H1 (cell line): ENCODE data around the gene CEP41. TPM values are rescaled to one million over a fixed set of nuclear protein-coding genes. Genes with fewer than 3 reads are reported as not detected.

Experiments used
- CTCF ChIA-PET: fragments of 300-600 bp; sonication (Branson Sonifier 250); formaldehyde crosslinking; loops from one replicate; lab custom pipeline; 2021; ENCODE audit not compliant: partially characterized antibody; lab: Charles Lee
- POLR2A ChIA-PET: fragments of 300-600 bp; sonication (Branson Sonifier 250); formaldehyde crosslinking; loops from one replicate; lab custom pipeline; 2021; ENCODE audit warnings: inconsistent platforms; ENCODE audit not compliant: partially characterized antibody; lab: Charles Lee
- DNase-seq, 2 experiments: peaks; one replicate each; pipeline versions ENCODE4 v3.0.0 to v3.0.0-alpha.2; 2010 to 2022; ENCODE audit warnings: low spot score in 2 of 2, low read depth in 1 of 2, mixed read lengths in 1 of 2
- FAIRE-seq: peaks from 2 replicates; lab custom pipeline; 2011; peaks lifted over from hg19 to GRCh38; lab: Jason Lieb, UNC
- H2AFZ ChIP-seq: 2 replicates; pipeline ENCODE4 v1.8.1; 2012; ENCODE audit warnings: low read length, inconsistent platforms
- H2AK5ac ChIP-seq: 2 replicates; pipeline ENCODE4 v1.6.1; 2013; ENCODE audit warnings: low read depth, low read length
- H2BK120ac ChIP-seq: replicated peaks from 2 replicates; pipeline ENCODE3; 2013; ENCODE audit warnings: low read depth, low read length, inconsistent platforms
- H2BK12ac ChIP-seq: 2 replicates; pipeline ENCODE4 v1.6.1; 2013; ENCODE audit warnings: low read depth, low read length
- H2BK15ac ChIP-seq: 2 replicates; pipeline ENCODE4 v1.6.1; 2013; ENCODE audit warnings: low read length
- H2BK20ac ChIP-seq: 2 replicates; pipeline ENCODE4 v1.6.1; 2013; ENCODE audit warnings: low read length
- H2BK5ac ChIP-seq: 2 replicates; pipeline ENCODE4 v1.6.1; 2013; ENCODE audit warnings: low read depth, low read length
- H3K14ac ChIP-seq: 2 replicates; pipeline ENCODE4 v1.6.1; 2013; ENCODE audit warnings: inconsistent platforms; ENCODE audit not compliant: insufficient read length
- H3K18ac ChIP-seq: 2 replicates; pipeline ENCODE4 v1.6.1; 2013; ENCODE audit warnings: low read length; ENCODE audit errors: extremely low read depth
- H3K23ac ChIP-seq: 2 replicates; pipeline ENCODE4 v1.6.1; 2013; ENCODE audit warnings: inconsistent platforms; ENCODE audit not compliant: insufficient read length
- H3K23me2 ChIP-seq: 2 replicates; pipeline ENCODE4 v1.6.1; 2013; ENCODE audit warnings: low read depth, low read length
- H3K27ac ChIP-seq: 2 replicates; pipeline ENCODE4 v1.6.1; 2011; ENCODE audit warnings: low read depth, low read length, inconsistent platforms
- H3K27me3 ChIP-seq, 4 experiments: replicated peaks in 1 of 4; 1 replicate in 1 of 4; 2 replicates in 3 of 4; pipeline versions ENCODE4 v1.6.1 to v1.8.1; 2011 to 2013; ENCODE audit warnings: low read length in 3 of 4, mild to moderate bottlenecking in 3 of 4, inconsistent platforms in 2 of 4, mixed read lengths in 2 of 4, moderate library complexity in 1 of 4; ENCODE audit not compliant: control insufficient read depth in 3 of 4, insufficient read depth in 3 of 4; ENCODE audit errors: extremely low read depth in 1 of 4
- H3K36me3 ChIP-seq, 4 experiments: 2 replicates each; pipeline versions ENCODE4 v1.6.1 to v1.8.1; 2011 to 2013; ENCODE audit warnings: mild to moderate bottlenecking in 4 of 4, low read length in 3 of 4, moderate library complexity in 2 of 4, control low read depth in 1 of 4, inconsistent platforms in 1 of 4; ENCODE audit not compliant: insufficient read depth in 4 of 4, control insufficient read depth in 2 of 4
- H3K4ac ChIP-seq: replicated peaks from 2 replicates; pipeline ENCODE3; 2013; ENCODE audit warnings: low read length, low read depth, mixed read lengths, inconsistent platforms; ENCODE audit not compliant: insufficient read length
- H3K4me1 ChIP-seq, 4 experiments: replicated peaks in 1 of 4; 1 replicate in 1 of 4; 2 replicates in 3 of 4; pipeline versions ENCODE4 v1.6.1 to v1.8.1; 2011 to 2013; ENCODE audit warnings: low read length in 3 of 4, inconsistent platforms in 2 of 4, mixed read lengths in 1 of 4; ENCODE audit not compliant: insufficient read depth in 4 of 4, control insufficient read depth in 3 of 4
- H3K4me2 ChIP-seq, 2 experiments: 2 replicates each; pipeline versions ENCODE4 v1.6.1 to v1.8.1; 2011 to 2013; ENCODE audit warnings: low read depth in 2 of 2, low read length in 2 of 2, control low read depth in 1 of 2, inconsistent platforms in 1 of 2, mild to moderate bottlenecking in 1 of 2; ENCODE audit not compliant: insufficient read depth in 1 of 2
- H3K4me3 ChIP-seq, 4 experiments: fragments of 200-600, 300-600 bp in 1 of 4; sonication (generic), shearing (Covaris generic), sonication (Bioruptor Twin) in 1 of 4; 2 replicates each; pipeline versions ENCODE4 v1.5.1 to v1.8.1; 2011 to 2016; ENCODE audit warnings: low read length in 4 of 4, low read depth in 3 of 4, control low read depth in 2 of 4, inconsistent platforms in 2 of 4, mild to moderate bottlenecking in 2 of 4, mixed read lengths in 1 of 4, moderate library complexity in 1 of 4; ENCODE audit not compliant: insufficient read depth in 2 of 4; ENCODE audit errors: extremely low read depth in 1 of 4
- H3K56ac ChIP-seq: replicated peaks from 2 replicates; pipeline ENCODE3; 2013; ENCODE audit warnings: low read depth, mild to moderate bottlenecking, mixed read lengths, low read length, inconsistent platforms; ENCODE audit not compliant: insufficient read length
- H3K79me1 ChIP-seq: 2 replicates; pipeline ENCODE4 v1.6.1; 2013; ENCODE audit warnings: low read depth, low read length, control low read depth
- H3K79me2 ChIP-seq, 2 experiments: 2 replicates each; pipeline versions ENCODE4 v1.6.1 to v1.8.1; 2012 to 2013; ENCODE audit warnings: low read length in 2 of 2, mild to moderate bottlenecking in 2 of 2, inconsistent platforms in 1 of 2; ENCODE audit not compliant: insufficient read depth in 2 of 2, control insufficient read depth in 1 of 2
- H3K9ac ChIP-seq, 4 experiments: replicated peaks in 1 of 4; 1 replicate in 1 of 4; 2 replicates in 3 of 4; pipeline versions ENCODE4 v1.6.1 to v1.8.1; 2011 to 2013; ENCODE audit warnings: low read depth in 3 of 4, low read length in 3 of 4, control low read depth in 2 of 4, mild to moderate bottlenecking in 2 of 4, moderate library complexity in 2 of 4, inconsistent platforms in 1 of 4; ENCODE audit errors: extremely low read depth in 1 of 4
- H3K9me3 ChIP-seq, 2 experiments: 2 replicates each; pipeline versions ENCODE4 v1.6.1 to v1.8.1; 2012 to 2013; ENCODE audit warnings: mild to moderate bottlenecking in 2 of 2, moderate library complexity in 2 of 2, control low read depth in 1 of 2, inconsistent platforms in 1 of 2, low read depth in 1 of 2, low read length in 1 of 2, mixed read lengths in 1 of 2; ENCODE audit not compliant: insufficient read depth in 2 of 2
- H4K20me1 ChIP-seq, 2 experiments: replicated peaks in 1 of 2; 2 replicates each; pipeline versions ENCODE3 to v1.8.1; 2011 to 2013; ENCODE audit warnings: inconsistent platforms in 2 of 2, low read length in 2 of 2, mild to moderate bottlenecking in 1 of 2; ENCODE audit not compliant: insufficient read depth in 2 of 2, control insufficient read depth in 1 of 2
- H4K5ac ChIP-seq: 2 replicates; pipeline ENCODE4 v1.6.1; 2013; ENCODE audit warnings: low read length, low read depth, mixed read lengths, inconsistent platforms; ENCODE audit not compliant: insufficient read length
- H4K8ac ChIP-seq: 2 replicates; pipeline ENCODE4 v1.8.0; 2013; ENCODE audit warnings: mild to moderate bottlenecking, moderate library complexity, low read length, inconsistent platforms; ENCODE audit not compliant: insufficient read depth; ENCODE audit errors: extremely low read depth
- H4K91ac ChIP-seq: replicated peaks from 2 replicates; pipeline ENCODE3; 2013; ENCODE audit warnings: low read length, mixed read lengths, inconsistent platforms; ENCODE audit not compliant: insufficient read length
- ATF3 ChIP-seq: IDR thresholded peaks from 2 replicates; pipeline ENCODE4 v1.6.1; 2011; ENCODE audit warnings: low read depth, mild to moderate bottlenecking, low read length; ENCODE audit not compliant: insufficient read depth
- BCL11A ChIP-seq, 2 experiments: IDR thresholded peaks; one replicate each; pipeline ENCODE4 v1.6.1; 2011; ENCODE audit warnings: low read depth in 2 of 2, low read length in 2 of 2, mild to moderate bottlenecking in 2 of 2
- CBX5 ChIP-seq: fragments of 300-800, 300-1000 bp; sonication (generic); IDR thresholded peaks from 2 replicates; pipeline ENCODE4 v1.7.1; 2016; ENCODE audit warnings: antibody characterized with exemption, low read length, low read depth
- CREB1 ChIP-seq: IDR thresholded peaks from 2 replicates; pipeline ENCODE4 v1.6.1; 2012; ENCODE audit warnings: inconsistent platforms
- GTF2F1 ChIP-seq: IDR thresholded peaks from 2 replicates; pipeline ENCODE4 v1.6.1; 2012; ENCODE audit warnings: low read depth, low read length, improper control_type of control experiment, borderline replicate concordance
- HDAC6 ChIP-seq: IDR thresholded peaks from one replicate; pipeline ENCODE4 v1.7.1; 2012; ENCODE audit warnings: low read depth, mild to moderate bottlenecking, inconsistent platforms, low read length, moderate library complexity
- MAX ChIP-seq: IDR thresholded peaks from 2 replicates; pipeline ENCODE4 v1.6.1; 2012; ENCODE audit warnings: inconsistent platforms
- NRF1 ChIP-seq: IDR thresholded peaks from 2 replicates; pipeline ENCODE4 v1.6.1; 2011; ENCODE audit warnings: mild to moderate bottlenecking, low read depth, low read length, improper control_type of control experiment
- POLR2A ChIP-seq, 2 experiments: IDR thresholded peaks; 1 replicate in 1 of 2; 2 replicates in 1 of 2; pipeline ENCODE4 v1.6.1; 2011; ENCODE audit warnings: low read depth in 2 of 2, low read length in 2 of 2, mild to moderate bottlenecking in 2 of 2; ENCODE audit errors: control extremely low read depth in 1 of 2
- RFX5 ChIP-seq: IDR thresholded peaks from 2 replicates; pipeline ENCODE4 v1.6.1; 2011; ENCODE audit warnings: low read depth, low read length, improper control_type of control experiment, borderline replicate concordance
- RNF2 ChIP-seq: fragments of 200-900, 300-1000 bp; sonication (generic); IDR thresholded peaks from 2 replicates; pipeline ENCODE4 v1.7.1; 2016; ENCODE audit warnings: borderline replicate concordance, low read depth, mild to moderate bottlenecking, antibody characterized with exemption, low read length; ENCODE audit not compliant: poor library complexity, severe bottlenecking; ENCODE audit errors: missing control alignments
- SP1 ChIP-seq: IDR thresholded peaks from 2 replicates; pipeline ENCODE4 v1.6.1; 2011; ENCODE audit warnings: low read depth, low read length
- SP2 ChIP-seq: IDR thresholded peaks from 2 replicates; pipeline ENCODE4 v1.6.1; 2012; ENCODE audit warnings: mild to moderate bottlenecking, low read length, inconsistent platforms
- SP4 ChIP-seq: IDR thresholded peaks from 2 replicates; pipeline ENCODE4 v1.6.1; 2012; ENCODE audit warnings: low read length, inconsistent platforms
- SRF ChIP-seq: IDR thresholded peaks from 2 replicates; pipeline ENCODE4 v1.6.1; 2011; ENCODE audit warnings: mild to moderate bottlenecking, low read depth, low read length, moderate library complexity
- WGBS, 2 experiments: shearing (Covaris generic) in 1 of 2; methylation state at CpG; one replicate each; pipeline versions ENCODE4 v1.1.6 to v1.1.7; 2013 to 2015; ENCODE audit warnings: low lambda C conversion rate in 2 of 2, mixed read lengths in 2 of 2, inconsistent platforms in 1 of 2, low coverage in 1 of 2, missing lambda C conversion rate in 1 of 2; ENCODE audit not compliant: insufficient replicate concordance in 2 of 2, insufficient coverage in 1 of 2, insufficient read length in 1 of 2; ENCODE audit errors: extremely low coverage in 1 of 2, missing lambda C conversion rate in 1 of 2; 5-methylcytosine and 5-hydroxymethylcytosine counted together
- polyA plus RNA-seq, 7 experiments: library from polyadenylated mRNA; depleted of rRNA in 3 of 7; stranded (reverse) in 5 of 7; unstranded in 2 of 7; fragments of >200 nt in 5 of 7; fragments of 200-250 nt in 2 of 7; gene quantifications; 1 replicate in 5 of 7; 2 replicates in 1 of 7; 4 replicates in 1 of 7; pipeline versions ENCODE4 v1.2.1 to v1.2.3, GENCODE V29; 2011 to 2013; ENCODE audit warnings: missing spikeins in 2 of 7, mixed read lengths in 2 of 7
- total RNA-seq: library from RNA; stranded (reverse); fragmentation: NEBNext Ultra II Directional; extraction: Animal tissue kit (Norgen Biotek cat#: 25700); gene quantifications from 2 replicates; pipeline ENCODE4 v1.2.1, GENCODE V29; 2021

Gene CEP41
- total and polyA plus RNA-seq, 2 of the 8 experiments (the other 6 are each of a cell fraction or from before 2014, with no cell fraction given) = 9.3 to 12.8 TPM

GRCh38 chr7:130419658-130420057, 21.2 kb downstream of the CEP41 start:
- H2BK120ac ChIP-seq = no peak overlapping the region
- ChIA-PET POLR2A (no interaction called here), CTCF (interaction anchor here (1.0 kb wide), 1 partner anchor 18 kb away, joined by 3 read pairs; no protein-coding TSS in a partner anchor)
- no peak overlapping the region for H4K91ac ChIP-seq
- H2BK15ac ChIP-seq = no peak overlapping the region
- peak overlapping the region; percentile 69; the same call in 1 of the 2 replicates for H2BK20ac ChIP-seq
- no peak overlapping the region for H3K4ac ChIP-seq
- H3K36me3 ChIP-seq = no peaks in the 10 kb centered on the region
- no peak overlapping the region for H4K8ac ChIP-seq
- no peak overlapping the region for H3K23ac ChIP-seq
- H3K14ac ChIP-seq = no peak overlapping the region
- no peak for FAIRE-seq
- no peak overlapping the region for H4K5ac ChIP-seq
- no peak overlapping the region for H3K9ac ChIP-seq
- no peak overlapping the region for H2BK12ac ChIP-seq
- H3K4me1 ChIP-seq = peaks cover 0 to 2% (median 0%) of the 10 kb centered on the region in 4 experiments; a peak in 2 of 7 replicates
- peak overlapping the region; percentile 3; the same call in 1 of the 2 replicates for H2BK5ac ChIP-seq
- 73% methylated on average over 5 of the region's 5 CpGs; no CpG with 5 or more reads in 1 of the 2 experiments for WGBS, 2 experiments
- no peak overlapping the region for H3K4me2 ChIP-seq
- H3K56ac ChIP-seq = no peak overlapping the region
- 0 out of 2 replicates have a peak overlapping the region, but pooled peaks have one; percentile 41 for H2AK5ac ChIP-seq
- H3K23me2 ChIP-seq = no peaks in the 10 kb centered on the region
- no peaks in the 10 kb centered on the region for H4K20me1 ChIP-seq
- no peaks in the 10 kb centered on the region for H3K79me2 ChIP-seq
- H2AFZ ChIP-seq = no peak overlapping the region
- no peaks in the 10 kb centered on the region for H3K27me3 ChIP-seq
- H3K18ac ChIP-seq = no peak overlapping the region
- DNase-seq = no peak
- H3K4me3 ChIP-seq = no peak overlapping the region
- no peaks in the 10 kb centered on the region for H3K79me1 ChIP-seq
- H3K9me3 ChIP-seq = no peaks in the 10 kb centered on the region
- no peak overlapping the region for H3K27ac ChIP-seq
- TF ChIP-seq SP1 = no peak
- no peak for TF ChIP-seq MAX
- no peak for TF ChIP-seq CBX5
- TF ChIP-seq POLR2A (IDR thresholded peaks at IDR 0.05; ENCODE audit: control extremely low read depth in 1 of 2, low read depth in 2 of 2, low read length in 2 of 2) = no peak
- no peak for TF ChIP-seq ATF3
- TF ChIP-seq SP2 = no peak
- TF ChIP-seq SP4 = no peak
- TF ChIP-seq RNF2 = no peak
- no peak for TF ChIP-seq HDAC6
- TF ChIP-seq CREB1 = no peak
- TF ChIP-seq SRF = no peak
- TF ChIP-seq GTF2F1 = no peak
- TF ChIP-seq NRF1 = no peak
- no peak for TF ChIP-seq RFX5
- no peak for TF ChIP-seq BCL11A (IDR thresholded peaks at IDR 0.05; ENCODE audit: low read depth in 2 of 2, low read length in 2 of 2)
